ENCODE measurements around the gene ANO4.

ANO4 gene

DNA sequence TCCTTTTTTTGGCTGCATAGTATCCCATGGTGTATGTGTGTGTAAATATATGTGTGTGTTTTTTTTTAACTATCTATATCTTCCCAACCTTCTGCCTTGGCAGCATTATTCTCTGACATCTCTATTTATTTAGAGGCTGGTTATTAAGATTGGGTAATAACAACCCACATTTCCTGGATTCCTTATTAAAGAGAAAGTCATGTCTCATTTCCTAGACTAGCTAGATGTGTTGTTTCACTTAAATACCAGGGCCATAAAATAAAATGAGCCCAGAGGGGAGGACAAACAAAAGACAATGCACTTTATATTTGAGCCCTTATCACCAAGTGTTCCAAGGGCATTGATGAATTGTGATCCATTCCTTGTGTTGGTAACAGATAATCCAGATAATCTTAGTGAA is 246.4 kb downstream of the ANO4 start:
- Histone ChIP-seq H3K4me3 (replicated peaks; ENCODE audit: insufficient read depth, low read length) (no peak overlapping the region), H3K27me3 (ENCODE audit: insufficient read depth, poor library complexity, severe bottlenecking) (no peaks in the 10 kb centered on the region), H3K27ac (replicated peaks) (no peak overlapping the region)
- DNase-seq (ENCODE audit: low read depth in 1 of 2, low spot score in 1 of 2): no peak
- TF ChIP-seq SPI1 (IDR thresholded peaks at IDR 0.05; ENCODE audit: borderline replicate concordance, low read depth) (no peak), GABPA (IDR thresholded peaks at IDR 0.05; ENCODE audit: low read depth) (no peak), POLR2AphosphoS5 (IDR thresholded peaks at IDR 0.05; ENCODE audit: low read depth) (no peak)
- TF ChIP-seq, protein P1, sequence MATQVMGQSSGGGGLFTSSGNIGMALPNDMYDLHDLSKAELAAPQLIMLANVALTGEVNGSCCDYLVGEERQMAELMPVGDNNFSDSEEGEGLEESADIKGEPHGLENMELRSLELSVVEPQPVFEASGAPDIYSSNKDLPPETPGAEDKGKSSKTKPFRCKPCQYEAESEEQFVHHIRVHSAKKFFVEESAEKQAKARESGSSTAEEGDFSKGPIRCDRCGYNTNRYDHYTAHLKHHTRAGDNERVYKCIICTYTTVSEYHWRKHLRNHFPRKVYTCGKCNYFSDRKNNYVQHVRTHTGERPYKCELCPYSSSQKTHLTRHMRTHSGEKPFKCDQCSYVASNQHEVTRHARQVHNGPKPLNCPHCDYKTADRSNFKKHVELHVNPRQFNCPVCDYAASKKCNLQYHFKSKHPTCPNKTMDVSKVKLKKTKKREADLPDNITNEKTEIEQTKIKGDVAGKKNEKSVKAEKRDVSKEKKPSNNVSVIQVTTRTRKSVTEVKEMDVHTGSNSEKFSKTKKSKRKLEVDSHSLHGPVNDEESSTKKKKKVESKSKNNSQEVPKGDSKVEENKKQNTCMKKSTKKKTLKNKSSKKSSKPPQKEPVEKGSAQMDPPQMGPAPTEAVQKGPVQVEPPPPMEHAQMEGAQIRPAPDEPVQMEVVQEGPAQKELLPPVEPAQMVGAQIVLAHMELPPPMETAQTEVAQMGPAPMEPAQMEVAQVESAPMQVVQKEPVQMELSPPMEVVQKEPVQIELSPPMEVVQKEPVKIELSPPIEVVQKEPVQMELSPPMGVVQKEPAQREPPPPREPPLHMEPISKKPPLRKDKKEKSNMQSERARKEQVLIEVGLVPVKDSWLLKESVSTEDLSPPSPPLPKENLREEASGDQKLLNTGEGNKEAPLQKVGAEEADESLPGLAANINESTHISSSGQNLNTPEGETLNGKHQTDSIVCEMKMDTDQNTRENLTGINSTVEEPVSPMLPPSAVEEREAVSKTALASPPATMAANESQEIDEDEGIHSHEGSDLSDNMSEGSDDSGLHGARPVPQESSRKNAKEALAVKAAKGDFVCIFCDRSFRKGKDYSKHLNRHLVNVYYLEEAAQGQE (IDR thresholded peaks at IDR 0.05; ENCODE audit: insufficient replicate concordance, low read depth): no peak
- TF ChIP-seq, protein P2, sequence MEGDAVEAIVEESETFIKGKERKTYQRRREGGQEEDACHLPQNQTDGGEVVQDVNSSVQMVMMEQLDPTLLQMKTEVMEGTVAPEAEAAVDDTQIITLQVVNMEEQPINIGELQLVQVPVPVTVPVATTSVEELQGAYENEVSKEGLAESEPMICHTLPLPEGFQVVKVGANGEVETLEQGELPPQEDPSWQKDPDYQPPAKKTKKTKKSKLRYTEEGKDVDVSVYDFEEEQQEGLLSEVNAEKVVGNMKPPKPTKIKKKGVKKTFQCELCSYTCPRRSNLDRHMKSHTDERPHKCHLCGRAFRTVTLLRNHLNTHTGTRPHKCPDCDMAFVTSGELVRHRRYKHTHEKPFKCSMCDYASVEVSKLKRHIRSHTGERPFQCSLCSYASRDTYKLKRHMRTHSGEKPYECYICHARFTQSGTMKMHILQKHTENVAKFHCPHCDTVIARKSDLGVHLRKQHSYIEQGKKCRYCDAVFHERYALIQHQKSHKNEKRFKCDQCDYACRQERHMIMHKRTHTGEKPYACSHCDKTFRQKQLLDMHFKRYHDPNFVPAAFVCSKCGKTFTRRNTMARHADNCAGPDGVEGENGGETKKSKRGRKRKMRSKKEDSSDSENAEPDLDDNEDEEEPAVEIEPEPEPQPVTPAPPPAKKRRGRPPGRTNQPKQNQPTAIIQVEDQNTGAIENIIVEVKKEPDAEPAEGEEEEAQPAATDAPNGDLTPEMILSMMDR (IDR thresholded peaks at IDR 0.05; ENCODE audit: insufficient read depth, low read length): no peak

DNA sequence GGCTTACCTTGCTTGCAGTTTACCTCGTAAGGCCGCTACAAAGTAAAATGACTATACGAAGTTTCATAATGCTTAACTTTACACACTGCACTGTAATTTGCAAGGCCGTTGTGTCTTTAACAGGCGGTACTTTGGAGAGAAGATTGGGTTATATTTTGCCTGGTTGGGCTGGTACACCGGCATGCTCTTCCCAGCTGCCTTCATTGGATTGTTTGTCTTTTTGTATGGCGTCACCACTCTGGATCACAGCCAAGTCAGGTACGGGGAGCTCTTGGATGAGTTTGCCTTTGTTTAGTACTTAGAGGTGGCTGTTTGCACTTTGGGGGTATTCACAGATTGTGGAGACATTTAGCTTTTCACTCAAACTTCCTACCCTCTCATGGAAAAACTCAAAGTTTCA is 247.6 kb downstream of the ANO4 start:
- no peak overlapping the region for H3K27ac ChIP-seq (replicated peaks)
- no peak for DNase-seq (ENCODE audit: low read depth in 1 of 2, low spot score in 1 of 2)
- TF ChIP-seq POLR2AphosphoS5 (IDR thresholded peaks at IDR 0.05; ENCODE audit: low read depth): no peak
- TF ChIP-seq, protein P2 (IDR thresholded peaks at IDR 0.05; ENCODE audit: insufficient read depth, low read length): no peak
- TF ChIP-seq, protein P1 (IDR thresholded peaks at IDR 0.05; ENCODE audit: insufficient replicate concordance, low read depth): no peak
- no peaks in the 10 kb centered on the region for H3K27me3 ChIP-seq (ENCODE audit: insufficient read depth, poor library complexity, severe bottlenecking)
- no peak overlapping the region for H3K4me3 ChIP-seq (replicated peaks; ENCODE audit: insufficient read depth, low read length)

DNA sequence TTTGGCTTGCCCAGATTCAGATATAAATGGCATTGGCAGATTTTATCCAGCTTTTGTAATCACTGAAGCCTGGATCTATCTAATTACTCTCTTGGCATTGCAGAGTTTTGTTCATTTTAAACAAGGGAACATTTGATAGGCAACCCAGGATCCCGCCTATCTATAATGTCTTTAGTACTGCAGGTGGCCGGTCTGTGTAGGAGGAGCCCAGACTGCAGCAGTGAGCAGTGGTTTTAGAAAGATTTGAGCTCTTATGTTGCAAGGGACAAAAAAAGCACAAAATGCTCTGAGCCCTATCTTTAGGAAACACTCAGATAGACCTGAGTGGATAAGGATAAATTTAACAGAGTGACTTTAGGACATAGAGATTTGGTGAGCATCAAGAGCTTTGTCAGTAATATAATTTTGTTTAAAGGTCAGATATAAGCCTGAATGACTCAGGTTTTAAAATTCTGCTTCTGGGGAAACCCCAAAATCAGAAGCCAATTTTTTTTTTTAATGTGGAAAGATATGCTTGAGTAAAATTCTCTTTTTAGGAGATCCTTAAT is 250.0 kb downstream of the ANO4 start:
- H3K4me3 ChIP-seq (replicated peaks; ENCODE audit: insufficient read depth, low read length): no peak overlapping the region
- TF ChIP-seq, protein P2 (IDR thresholded peaks at IDR 0.05; ENCODE audit: insufficient read depth, low read length): no peak
- TF ChIP-seq POLR2AphosphoS5 (IDR thresholded peaks at IDR 0.05; ENCODE audit: low read depth) (no peak), SPI1 (IDR thresholded peaks at IDR 0.05; ENCODE audit: borderline replicate concordance, low read depth) (no peak), GABPA (IDR thresholded peaks at IDR 0.05; ENCODE audit: low read depth) (no peak)
- TF ChIP-seq, protein P1 (IDR thresholded peaks at IDR 0.05; ENCODE audit: insufficient replicate concordance, low read depth): no peak
- no peak for DNase-seq (ENCODE audit: low read depth in 1 of 2, low spot score in 1 of 2)
- H3K27ac ChIP-seq (replicated peaks): no peak overlapping the region
- no peaks in the 10 kb centered on the region for H3K27me3 ChIP-seq (ENCODE audit: insufficient read depth, poor library complexity, severe bottlenecking)

All from HL-60 (cell line).